Breast epithelium (tissue), 4 donors: ENCODE measurements around the gene PBOV1. TPM values are rescaled to one million over a fixed set of nuclear protein-coding genes. Genes with fewer than 3 reads are reported as not detected.

Source experiments
- DNase-seq, 2 donors: peaks; one replicate each; pipeline ENCODE4 v3.0.0-alpha.2; 2019; ENCODE audit warnings: low spot score in 2 of 2
- H3K27ac ChIP-seq, 2 donors: fragments of 200-600 bp; sonication (generic) in 1 of 2; one replicate each; pipeline ENCODE4 v1.5.1; 2016 to 2019; ENCODE audit warnings: mild to moderate bottlenecking in 1 of 2
- H3K27me3 ChIP-seq, 2 donors: fragments of 200-600 bp; sonication (generic) in 1 of 2; one replicate each; pipeline versions ENCODE4 v1.5.1 to v1.6.0; 2017 to 2019; ENCODE audit warnings: control low read depth in 1 of 2, mild to moderate bottlenecking in 1 of 2
- H3K36me3 ChIP-seq: fragments of 200-600 bp; one replicate; pipeline ENCODE4 v1.5.1; 2019
- H3K4me1 ChIP-seq, 2 donors: fragments of 200-600 bp; sonication (generic); one replicate each; pipeline ENCODE4 v1.5.1; 2016 to 2019; ENCODE audit warnings: control low read depth in 1 of 2
- H3K4me3 ChIP-seq, 3 donors: fragments of 200-600 bp; sonication (generic); 1 replicate in 2 of 3; 2 replicates in 1 of 3; pipeline ENCODE4 v1.5.1; 2016 to 2019; ENCODE audit warnings: mild to moderate bottlenecking in 3 of 3, moderate library complexity in 2 of 3
- H3K9me3 ChIP-seq, 2 donors: fragments of 200-600 bp; sonication (generic) in 1 of 2; one replicate each; pipeline ENCODE4 v1.5.1; 2016 to 2019; ENCODE audit warnings: control low read depth in 1 of 2
- POLR2A ChIP-seq: fragments of 450-650 bp; IDR thresholded peaks from one replicate; pipeline ENCODE4 v1.6.1; 2016; ENCODE audit warnings: antibody characterized with exemption, mild to moderate bottlenecking, moderate library complexity
- POLR2AphosphoS5 ChIP-seq, 3 donors: sonication (generic); formaldehyde crosslinking; IDR thresholded peaks; one replicate each; pipeline ENCODE4 v1.6.1; 2017; ENCODE audit warnings: antibody characterized with exemption in 3 of 3
- intact Hi-C: fragments of 100-400 bp; cut with DNase I; formaldehyde crosslinking; loops from one replicate; pipeline ENCODE4 v1.15.1; 2023; ENCODE audit warnings: low total_unique reads
- total RNA-seq, 3 donors: library from RNA; depleted of rRNA; stranded (reverse); fragments of >200 nt; gene quantifications; one replicate each; pipeline ENCODE4 v1.1.0, GENCODE V29; 2016
- TF ChIP-seq, protein P1 (sequence below), 3 donors: fragments of 450-650 bp; IDR thresholded peaks; one replicate each; pipeline ENCODE4 v1.5.1; 2016 to 2017; ENCODE audit warnings: antibody characterized with exemption in 3 of 3, mild to moderate bottlenecking in 3 of 3, moderate library complexity in 3 of 3

PBOV1 gene
- total RNA-seq, 3 donors from 2014 or later, result not detected

DNA sequence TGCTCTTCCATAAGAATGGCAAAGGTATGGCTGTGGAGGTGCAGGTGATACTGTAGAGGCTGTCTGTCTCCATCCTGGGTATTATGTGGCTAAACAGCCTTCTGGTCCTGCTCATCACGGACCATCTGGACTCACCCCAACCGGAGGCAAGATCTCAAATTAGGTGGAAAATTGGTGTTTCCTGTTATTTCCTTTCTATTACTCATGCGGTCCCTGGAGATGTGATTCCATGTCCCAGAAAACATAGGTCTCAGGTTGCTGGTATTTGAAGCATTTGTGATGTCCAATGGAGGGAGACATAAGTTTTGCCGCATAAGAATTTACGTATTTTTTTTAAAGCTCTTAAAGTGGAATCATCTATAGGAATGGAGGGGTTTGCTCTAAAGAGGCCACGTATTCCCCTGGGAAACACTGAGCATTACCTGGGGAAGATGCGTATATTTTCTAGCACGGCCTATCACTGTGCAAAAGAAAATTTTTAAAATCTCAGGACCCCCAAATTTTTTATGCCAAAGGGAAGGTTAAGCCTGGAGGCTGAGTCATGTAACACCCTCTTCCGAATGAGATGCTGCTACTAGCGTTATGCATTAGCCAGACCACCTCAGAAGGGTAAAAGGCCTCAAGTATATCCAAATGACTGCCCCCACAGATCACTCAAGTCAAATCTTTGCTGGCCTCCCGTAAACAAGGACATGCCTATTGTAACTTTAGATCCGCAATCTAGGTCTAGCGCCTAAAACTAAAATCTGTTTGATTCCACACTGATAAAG lies 22.4 kb upstream of the PBOV1 start:
- intact Hi-C loops, result no loop called here
- H3K27ac ChIP-seq, result no peak overlapping the region
- H3K4me1 ChIP-seq, result no peaks in the 10 kb centered on the region
- H3K36me3 ChIP-seq, result no peaks in the 10 kb centered on the region
- TF ChIP-seq POLR2A (no peak), POLR2AphosphoS5 (IDR thresholded peaks at IDR 0.05) (no peak)
- H3K27me3 ChIP-seq, result no peaks in the 10 kb centered on the region
- no peak overlapping the region for H3K4me3 ChIP-seq
- H3K9me3 ChIP-seq, result no peaks in the 10 kb centered on the region
- DNase-seq, result no peak

DNA sequence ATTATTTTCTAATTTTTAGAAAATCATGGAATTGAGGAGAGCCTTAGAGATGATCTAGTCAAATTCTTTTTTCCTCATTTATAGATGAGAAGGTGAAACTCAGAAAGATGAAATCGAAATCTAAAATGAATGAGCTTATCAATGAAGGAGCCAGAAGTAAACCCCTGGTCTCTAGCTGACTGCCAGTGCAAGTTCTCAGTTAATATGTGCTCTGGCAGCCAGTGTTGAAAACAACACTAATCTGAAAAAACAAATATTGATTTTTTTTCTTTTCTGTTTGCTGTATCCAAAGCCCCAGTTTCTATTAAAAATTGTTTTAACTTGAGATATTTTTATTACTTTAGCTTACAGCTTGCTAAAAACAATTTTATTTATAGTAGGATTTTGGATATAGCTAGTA lies 21.5 kb upstream of the PBOV1 start:
- intact Hi-C loops, result no loop called here
- no peak for TF ChIP-seq POLR2A
- no peak for TF ChIP-seq POLR2AphosphoS5 (IDR thresholded peaks at IDR 0.05)
- TF ChIP-seq, protein P1, sequence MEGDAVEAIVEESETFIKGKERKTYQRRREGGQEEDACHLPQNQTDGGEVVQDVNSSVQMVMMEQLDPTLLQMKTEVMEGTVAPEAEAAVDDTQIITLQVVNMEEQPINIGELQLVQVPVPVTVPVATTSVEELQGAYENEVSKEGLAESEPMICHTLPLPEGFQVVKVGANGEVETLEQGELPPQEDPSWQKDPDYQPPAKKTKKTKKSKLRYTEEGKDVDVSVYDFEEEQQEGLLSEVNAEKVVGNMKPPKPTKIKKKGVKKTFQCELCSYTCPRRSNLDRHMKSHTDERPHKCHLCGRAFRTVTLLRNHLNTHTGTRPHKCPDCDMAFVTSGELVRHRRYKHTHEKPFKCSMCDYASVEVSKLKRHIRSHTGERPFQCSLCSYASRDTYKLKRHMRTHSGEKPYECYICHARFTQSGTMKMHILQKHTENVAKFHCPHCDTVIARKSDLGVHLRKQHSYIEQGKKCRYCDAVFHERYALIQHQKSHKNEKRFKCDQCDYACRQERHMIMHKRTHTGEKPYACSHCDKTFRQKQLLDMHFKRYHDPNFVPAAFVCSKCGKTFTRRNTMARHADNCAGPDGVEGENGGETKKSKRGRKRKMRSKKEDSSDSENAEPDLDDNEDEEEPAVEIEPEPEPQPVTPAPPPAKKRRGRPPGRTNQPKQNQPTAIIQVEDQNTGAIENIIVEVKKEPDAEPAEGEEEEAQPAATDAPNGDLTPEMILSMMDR (IDR thresholded peaks at IDR 0.05), result no peak
- Histone ChIP-seq H3K9me3 (no peaks in the 10 kb centered on the region), H3K36me3 (no peaks in the 10 kb centered on the region), H3K27ac (no peak overlapping the region), H3K4me3 (no peak overlapping the region), H3K27me3 (no peaks in the 10 kb centered on the region), H3K4me1 (no peaks in the 10 kb centered on the region)
- DNase-seq, result no peak

DNA sequence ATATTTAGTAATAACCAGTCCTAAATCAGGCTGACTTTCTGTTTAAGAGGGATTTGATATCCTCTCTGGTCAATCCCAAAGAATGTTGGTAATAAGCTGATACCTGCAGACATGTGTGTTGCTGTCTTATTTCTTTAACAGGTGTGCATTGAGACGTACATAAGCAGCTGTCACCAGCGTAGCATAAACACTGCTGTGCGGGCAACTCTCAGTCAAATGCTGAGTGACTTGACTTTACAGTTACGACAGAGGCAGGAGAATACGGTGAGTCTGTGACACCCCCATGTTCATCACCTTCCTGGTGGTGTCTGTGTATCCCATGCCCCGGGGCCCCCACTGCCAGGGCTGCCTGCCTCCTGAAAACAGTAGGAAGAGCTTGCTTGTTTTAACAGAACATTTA lies 20.1 kb upstream of the PBOV1 start:
- TF ChIP-seq, protein P1 (IDR thresholded peaks at IDR 0.05), result no peak
- no peak for TF ChIP-seq POLR2A
- Histone ChIP-seq H3K4me1 (no peaks in the 10 kb centered on the region), H3K27ac (no peak overlapping the region), H3K27me3 (no peaks in the 10 kb centered on the region), H3K36me3 (no peaks in the 10 kb centered on the region), H3K4me3 (no peak overlapping the region), H3K9me3 (no peaks in the 10 kb centered on the region)
- no peak for DNase-seq
- intact Hi-C loops, result no loop called here

DNA sequence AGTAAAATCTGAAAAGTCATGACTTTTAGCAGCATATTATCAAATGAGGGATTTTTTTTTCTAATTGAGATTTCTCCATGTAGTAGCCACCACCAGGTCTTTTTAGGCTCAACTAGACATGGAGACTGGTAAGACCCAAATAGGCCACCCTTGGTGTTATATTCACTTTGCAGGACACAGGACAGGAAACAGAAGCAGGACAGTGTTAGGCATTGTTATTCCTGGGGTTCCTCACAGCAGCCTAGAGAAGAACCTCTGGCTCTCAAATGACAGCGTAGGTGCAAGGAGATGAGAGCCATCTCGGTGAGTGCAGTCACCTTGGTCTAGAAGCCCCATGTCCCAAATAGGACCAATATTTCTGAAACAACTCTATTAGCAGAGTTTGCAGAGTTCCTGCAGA lies 19.2 kb upstream of the PBOV1 start:
- DNase-seq, result no peak
- intact Hi-C loops, result no loop called here
- Histone ChIP-seq H3K36me3 (no peaks in the 10 kb centered on the region), H3K27me3 (no peaks in the 10 kb centered on the region), H3K9me3 (no peaks in the 10 kb centered on the region), H3K27ac (no peak overlapping the region), H3K4me1 (no peaks in the 10 kb centered on the region), H3K4me3 (no peak overlapping the region)
- TF ChIP-seq POLR2A (no peak), POLR2AphosphoS5 (IDR thresholded peaks at IDR 0.05) (no peak)
- TF ChIP-seq, protein P1 (IDR thresholded peaks at IDR 0.05), result no peak

DNA sequence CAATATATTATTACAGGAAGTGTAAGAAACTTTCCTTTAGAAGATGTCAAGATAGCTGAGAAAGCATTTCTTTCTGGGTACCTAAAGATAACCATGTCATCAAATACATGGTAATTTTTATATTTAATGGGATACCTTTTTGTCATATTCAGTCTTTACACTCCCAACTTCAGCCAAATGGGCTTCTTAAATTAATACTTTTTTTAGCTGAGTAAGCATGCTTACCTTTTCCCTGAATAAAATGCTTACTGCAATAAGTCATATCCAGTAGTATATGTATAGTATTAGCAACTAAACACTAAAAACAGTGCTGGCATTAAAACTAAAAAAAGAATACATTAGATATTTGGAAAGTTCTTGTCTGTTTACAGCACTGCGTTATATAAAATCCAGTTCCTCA lies 17.4 kb upstream of the PBOV1 start:
- no peaks in the 10 kb centered on the region for H3K4me1 ChIP-seq
- H3K4me3 ChIP-seq, result no peak overlapping the region
- H3K27me3 ChIP-seq, result no peaks in the 10 kb centered on the region
- no peaks in the 10 kb centered on the region for H3K36me3 ChIP-seq
- TF ChIP-seq, protein P1 (IDR thresholded peaks at IDR 0.05), result no peak
- TF ChIP-seq POLR2A (no peak), POLR2AphosphoS5 (IDR thresholded peaks at IDR 0.05) (no peak)
- intact Hi-C loops, result no loop called here
- no peaks in the 10 kb centered on the region for H3K9me3 ChIP-seq
- H3K27ac ChIP-seq, result no peak overlapping the region
- DNase-seq, result no peak
